Fibroblast of skin of right quadriceps (primary cell): ENCODE results near the gene INTS6.

Source experiments
- DNase-seq: peaks from one replicate; pipeline ENCODE4 v3.0.0-alpha.2; 2013

INTS6 gene

DNA sequence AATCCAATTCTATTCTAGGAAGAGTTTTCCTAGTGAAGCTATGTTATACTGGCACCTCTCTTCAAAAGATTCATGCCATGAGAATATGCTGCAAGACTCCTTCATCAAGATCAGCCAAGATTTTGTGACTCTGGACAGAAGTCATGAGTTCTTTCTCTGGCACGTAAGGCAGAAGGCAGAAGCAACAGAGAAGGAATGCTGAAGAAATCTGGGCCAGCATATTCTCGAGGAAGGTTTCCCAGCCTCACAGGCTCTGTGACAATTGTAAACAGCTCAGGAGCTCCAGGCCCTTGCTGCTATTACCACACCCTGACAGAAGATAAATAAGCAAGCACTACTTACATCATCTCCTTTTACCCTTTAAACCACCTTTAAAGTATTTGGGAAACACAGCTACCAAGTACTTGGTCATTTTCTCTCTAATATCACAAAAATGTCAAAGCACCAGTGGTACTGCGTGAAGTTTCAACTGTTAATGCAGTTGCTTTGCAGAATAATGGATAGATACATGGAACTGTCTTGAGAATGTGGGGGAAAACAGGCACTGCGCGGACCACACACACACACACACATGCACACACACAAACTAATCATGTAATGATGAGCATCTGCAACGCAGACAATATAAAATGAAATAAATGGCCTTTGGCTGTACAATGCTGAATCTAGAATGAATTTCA lies 55.4 kb downstream of the INTS6 start:
- peak; percentile 68 for DNase-seq

GRCh38 chr13:51396352-51396751 lies 56.5 kb downstream of the INTS6 start:
- peak; percentile 17 for DNase-seq

DNA sequence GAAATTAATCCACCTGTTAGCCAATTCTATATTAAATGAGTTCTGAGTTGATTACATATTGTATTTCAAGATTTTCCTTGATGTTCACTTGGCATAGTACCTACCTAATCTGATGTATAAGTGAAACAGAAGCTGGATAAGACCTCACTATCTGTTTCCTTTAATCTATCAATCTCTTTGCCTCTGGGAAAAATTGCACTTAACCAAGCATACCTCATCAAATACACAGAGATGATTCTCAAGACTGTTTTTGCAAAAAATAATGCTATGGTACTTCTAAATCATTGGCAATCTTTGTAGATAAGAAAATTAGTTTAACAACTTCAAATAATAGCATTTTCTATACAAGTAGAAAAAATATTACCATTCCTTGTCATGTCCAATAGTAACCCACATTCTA lies 58.1 kb downstream of the INTS6 start:
- DNase-seq: no peak

GRCh38 chr13:51385114-51385513 lies 67.7 kb downstream of the INTS6 start:
- DNase-seq: no peak

DNA sequence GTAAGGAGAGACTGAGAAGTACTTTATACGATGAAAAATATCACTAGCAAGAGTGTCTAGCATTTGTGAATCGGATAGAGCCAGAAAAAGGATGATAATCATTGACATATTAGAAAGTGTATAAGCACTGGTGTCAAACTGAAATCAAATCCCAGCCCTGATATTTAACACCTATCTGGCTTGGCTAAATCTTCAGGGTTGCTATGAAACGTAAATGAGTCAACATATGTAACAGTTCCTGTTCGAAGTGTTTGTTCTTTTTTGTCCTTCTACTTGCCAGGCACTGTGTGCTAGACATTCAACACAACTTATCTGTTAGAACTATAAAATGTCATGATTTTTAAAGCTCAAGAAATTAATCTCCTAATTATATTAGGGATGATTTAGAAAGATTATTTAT lies 72.6 kb downstream of the INTS6 start:
- peak; percentile 24 for DNase-seq

- no peak for DNase-seq
Measured at GRCh38 chr13:51373451-51373850, 79.4 kb downstream of the INTS6 start.

- DNase-seq: no peak
Measured at GRCh38 chr13:51371768-51372399, 81.0 kb downstream of the INTS6 start.

GRCh38 chr13:51370811-51371210 lies 82.0 kb downstream of the INTS6 start:
- DNase-seq: no peak

GRCh38 chr13:51370116-51370515 lies 82.7 kb downstream of the INTS6 start:
- DNase-seq: peak; percentile 48

DNA sequence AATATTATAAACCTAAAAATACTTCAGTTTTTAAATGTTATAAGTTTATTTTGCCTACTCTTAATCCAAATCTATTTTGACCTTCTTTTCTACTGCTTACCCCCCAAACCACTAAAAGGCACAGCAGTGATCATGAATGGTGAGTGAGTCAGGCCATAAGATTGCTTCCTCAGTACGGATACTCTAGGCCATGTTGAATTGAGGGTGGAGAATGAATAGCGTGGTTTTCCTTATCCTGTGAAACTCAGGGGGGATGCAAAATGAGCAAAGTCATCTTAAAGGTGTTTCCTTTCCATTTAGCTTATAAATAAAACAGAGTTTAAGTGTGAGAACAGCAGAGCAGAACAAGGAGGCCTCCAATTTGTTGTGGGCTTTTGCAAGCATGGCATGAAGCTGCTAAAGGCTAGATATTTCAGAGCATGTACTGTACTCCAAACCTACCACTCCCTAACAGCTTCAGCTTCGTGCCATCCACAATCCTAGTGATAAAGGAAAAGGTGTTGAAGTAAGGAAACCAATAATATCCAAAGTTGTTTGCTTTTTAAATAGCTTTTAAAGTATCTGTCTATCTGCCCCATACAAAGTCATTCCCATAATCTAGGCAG lies 88.3 kb downstream of the INTS6 start:
- DNase-seq: peak; percentile 86

DNA sequence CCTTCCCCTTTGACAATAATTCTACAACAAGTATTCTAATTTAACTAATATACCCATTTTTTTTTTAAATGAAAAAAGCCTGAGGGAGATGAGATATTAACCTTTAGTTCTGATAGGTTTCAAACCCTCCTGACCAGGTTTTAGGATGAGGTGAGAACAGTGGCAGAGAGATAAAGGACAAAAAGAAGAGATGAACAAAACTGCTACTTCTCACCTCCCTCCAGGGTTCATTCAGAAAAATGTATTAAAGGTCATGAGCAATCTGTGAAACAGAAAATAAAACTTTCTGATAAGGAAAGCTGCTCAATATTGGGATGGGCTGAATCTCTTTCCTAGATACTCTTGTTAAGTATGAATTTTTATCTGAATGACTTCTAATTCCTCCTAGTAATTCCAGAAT lies 89.2 kb downstream of the INTS6 start:
- no peak for DNase-seq

DNA sequence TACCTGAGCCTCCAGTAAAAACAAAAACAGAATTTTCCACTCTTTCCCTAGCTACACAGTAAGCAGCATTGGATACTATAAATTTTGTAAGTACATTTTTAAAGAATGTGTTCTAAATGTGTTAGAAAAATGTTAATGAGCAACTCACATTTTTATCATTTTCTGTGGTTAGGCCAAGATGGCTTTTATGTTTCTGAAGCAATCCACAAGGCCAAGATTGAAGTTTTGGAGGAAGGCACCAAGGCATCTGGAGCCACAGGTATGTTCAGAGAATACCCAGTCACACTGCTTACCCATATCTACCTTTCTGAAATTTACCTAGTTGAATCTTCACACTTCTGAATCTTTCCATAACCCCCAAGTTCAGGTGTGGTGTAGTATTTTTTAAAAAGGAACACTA lies 91.7 kb downstream of the INTS6 start:
- DNase-seq: peak; percentile 58

DNA sequence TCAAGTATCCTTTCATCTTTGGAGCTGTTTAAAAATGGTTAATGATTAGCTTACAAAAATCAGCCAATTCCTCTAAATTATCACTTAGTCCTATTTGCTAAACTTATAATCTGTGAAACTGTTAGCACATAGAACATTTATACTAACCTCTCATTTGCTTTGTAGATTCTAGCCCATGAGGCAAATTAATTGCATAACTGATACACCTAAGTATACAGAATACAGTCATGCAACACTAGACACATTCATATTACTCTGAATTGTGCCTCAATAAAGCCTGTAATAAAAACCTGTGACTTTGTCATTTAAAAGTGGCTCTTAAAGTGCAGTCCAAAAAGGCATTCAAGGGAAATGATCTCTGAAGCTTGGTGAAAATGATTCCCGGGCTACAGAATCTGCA lies 92.3 kb downstream of the INTS6 start:
- DNase-seq: no peak

- DNase-seq: no peak
Measured at GRCh38 chr13:51359352-51359751, 93.5 kb downstream of the INTS6 start.

GRCh38 chr13:51357928-51358595 lies 94.8 kb downstream of the INTS6 start:
- DNase-seq: no peak

GRCh38 chr13:51355217-51355616 lies 97.6 kb downstream of the INTS6 start:
- no peak for DNase-seq

DNA sequence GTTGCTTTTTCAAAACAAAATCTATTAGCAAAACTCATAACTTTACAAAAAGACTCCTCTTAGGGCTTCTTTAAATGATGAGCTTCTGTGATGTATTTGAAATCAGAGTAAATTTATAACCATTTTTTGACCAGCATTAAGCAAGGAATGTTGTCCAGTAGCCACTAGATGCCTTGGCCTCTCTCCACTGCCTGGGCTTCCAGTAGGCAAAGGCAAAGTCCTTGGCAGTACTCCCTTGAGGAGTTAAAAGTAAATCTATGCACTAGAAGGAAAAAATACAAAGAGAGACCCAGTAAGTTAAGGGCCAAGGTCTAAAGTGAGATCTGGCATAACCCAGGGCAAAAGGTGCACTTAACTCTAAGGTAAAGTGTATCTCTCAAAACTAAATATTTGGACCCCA lies 103.8 kb downstream of the INTS6 start:
- DNase-seq: no peak

- DNase-seq: no peak
Measured at GRCh38 chr13:51348069-51348967, 104.5 kb downstream of the INTS6 start.

DNA sequence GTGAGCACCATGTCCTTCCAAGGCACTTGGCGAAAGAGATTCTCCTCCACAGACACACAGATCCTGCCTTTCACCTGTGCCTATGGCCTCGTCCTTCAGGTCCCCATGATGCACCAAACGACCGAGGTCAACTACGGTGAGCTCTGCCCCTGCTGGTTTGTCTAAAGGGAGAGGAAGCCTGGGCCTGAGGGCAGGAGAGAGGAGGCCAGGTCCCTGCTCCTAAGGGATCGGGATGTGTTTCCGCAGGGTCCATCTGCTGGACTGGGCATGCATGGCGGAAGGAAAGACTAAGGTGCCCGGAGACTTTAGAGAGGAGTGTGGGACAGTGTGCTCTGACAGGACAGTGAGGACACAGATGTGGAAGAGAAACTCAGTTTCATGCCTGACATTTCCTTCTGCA lies 105.7 kb downstream of the INTS6 start:
- no peak for DNase-seq

GRCh38 chr13:51346397-51346796 lies 106.4 kb downstream of the INTS6 start:
- DNase-seq: no peak

GRCh38 chr13:51343475-51343874 lies 109.4 kb downstream of the INTS6 start:
- DNase-seq: peak; percentile 30

DNA sequence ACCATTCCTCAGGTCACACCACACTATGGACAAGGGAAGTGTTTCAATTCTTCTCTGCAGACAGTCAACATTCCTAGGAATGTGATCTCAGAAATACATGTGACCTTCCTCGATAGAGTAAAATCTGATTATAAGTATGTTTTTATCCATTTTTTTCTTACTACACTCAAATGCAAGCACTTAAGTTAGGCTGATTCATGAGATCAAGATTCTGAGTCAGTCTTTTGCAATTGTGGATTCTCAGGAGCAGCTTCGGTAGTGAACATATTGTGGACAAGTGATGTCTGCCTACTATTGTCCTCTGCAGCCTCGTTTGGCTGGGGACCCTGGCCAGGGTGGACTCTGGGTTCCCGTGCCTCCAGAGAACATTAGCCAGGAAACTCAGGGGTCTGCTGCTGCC lies 110.1 kb downstream of the INTS6 start:
- DNase-seq: peak; percentile 63

- no peak for DNase-seq
Measured at GRCh38 chr13:51341791-51342190, 111.0 kb downstream of the INTS6 start.
